ENCODE data around the gene IL17C.

IL17C gene

GRCh38 chr16:88638323-88639230 lies at the start of gene IL17C:
Gene IL17C (plus strand): TSS chr16:88638572. CDS start chr16:88638642, 70 bp downstream.
- no peak for DNase-seq
- in situ Hi-C loops (cut with HindIII; ENCODE audit: low pct_ligation_motif_present, low sequenced_read_pairs) = no loop called here
- Histone ChIP-seq H3K36me3 (replicated peaks) (peaks cover 2% of the 10 kb centered on the region), H3K27ac (no peak within 1 kb of the TSS), H3K4me3 (ENCODE audit: low read depth, low read length) (no peak within 1 kb of the TSS), H3K27me3 (replicated peaks) (peaks cover 25% of the 10 kb centered on the region)
- no peak for TF ChIP-seq CTCF (IDR thresholded peaks at IDR 0.05; ENCODE audit: low read depth, low read length, missing control alignments)

GRCh38 chr16:88588754-88589153 lies 49.6 kb upstream of the IL17C start:
- H3K27me3 ChIP-seq (replicated peaks) = no peaks in the 10 kb centered on the region
- H3K4me3 ChIP-seq (ENCODE audit: low read depth, low read length) = no peak overlapping the region
- H3K36me3 ChIP-seq (replicated peaks) = peaks cover 37% of the 10 kb centered on the region
- no peak overlapping the region for H3K27ac ChIP-seq
- in situ Hi-C loops (cut with HindIII; ENCODE audit: low pct_ligation_motif_present, low sequenced_read_pairs) = no loop called here
- TF ChIP-seq CTCF (IDR thresholded peaks at IDR 0.05; ENCODE audit: low read depth, low read length, missing control alignments) = no peak
- DNase-seq = no peak

GRCh38 chr16:88589441-88589840 lies 48.9 kb upstream of the IL17C start:
- no peak for DNase-seq
- Histone ChIP-seq H3K36me3 (replicated peaks) (peaks cover 39% of the 10 kb centered on the region), H3K4me3 (ENCODE audit: low read depth, low read length) (no peak overlapping the region), H3K27ac (no peak overlapping the region), H3K27me3 (replicated peaks) (no peaks in the 10 kb centered on the region)
- TF ChIP-seq CTCF (IDR thresholded peaks at IDR 0.05; ENCODE audit: low read depth, low read length, missing control alignments) = no peak
- in situ Hi-C loops (cut with HindIII; ENCODE audit: low pct_ligation_motif_present, low sequenced_read_pairs) = no loop called here

- in situ Hi-C loops (cut with HindIII; ENCODE audit: low pct_ligation_motif_present, low sequenced_read_pairs) = no loop called here
- no peak for DNase-seq
- Histone ChIP-seq H3K27ac (no peak overlapping the region), H3K36me3 (replicated peaks) (peaks cover 37% of the 10 kb centered on the region), H3K27me3 (replicated peaks) (no peaks in the 10 kb centered on the region), H3K4me3 (ENCODE audit: low read depth, low read length) (no peak overlapping the region)
- TF ChIP-seq CTCF (IDR thresholded peaks at IDR 0.05; ENCODE audit: low read depth, low read length, missing control alignments) = no peak
Observed at GRCh38 chr16:88591577-88592021, 46.8 kb upstream of the IL17C start.

- TF ChIP-seq CTCF (IDR thresholded peaks at IDR 0.05; ENCODE audit: low read depth, low read length, missing control alignments) = no peak
- in situ Hi-C loops (cut with HindIII; ENCODE audit: low pct_ligation_motif_present, low sequenced_read_pairs) = no loop called here
- DNase-seq = no peak
- no peak overlapping the region for H3K4me3 ChIP-seq (ENCODE audit: low read depth, low read length)
- peaks cover 23% of the 10 kb centered on the region for H3K36me3 ChIP-seq (replicated peaks)
- no peaks in the 10 kb centered on the region for H3K27me3 ChIP-seq (replicated peaks)
- no peak overlapping the region for H3K27ac ChIP-seq
Observed at GRCh38 chr16:88593061-88593460, 45.3 kb upstream of the IL17C start.

All from brain microvascular endothelial cell (primary cell).